ENCODE measurements around the gene CHN1. TPM values are rescaled to one million over a fixed set of nuclear protein-coding genes. Genes with fewer than 3 reads are reported as not detected.

The CHN1 gene
- total RNA-seq, 1 donor from 2014 or later, result 7.0 TPM

DNA sequence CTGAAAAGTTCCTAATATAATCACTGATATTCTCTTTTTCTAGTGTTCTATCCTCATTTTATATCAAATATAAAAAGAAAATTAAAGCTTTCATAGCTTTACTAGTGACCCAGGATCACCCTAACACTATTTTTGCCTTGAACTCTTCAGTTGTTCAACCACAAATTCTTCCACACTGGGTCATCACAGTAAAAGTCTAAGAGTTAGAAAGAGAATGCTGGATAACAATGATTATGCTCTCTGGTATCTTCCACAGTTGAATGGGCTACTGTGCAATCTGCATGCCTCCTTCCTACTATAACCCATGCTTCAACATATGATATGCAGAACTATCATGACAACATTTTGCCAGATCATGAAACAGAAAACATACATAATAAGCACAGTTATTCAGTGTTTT, 32.3 kb downstream of the CHN1 start:
- no peak for DNase-seq (ENCODE audit: low spot score)

DNA sequence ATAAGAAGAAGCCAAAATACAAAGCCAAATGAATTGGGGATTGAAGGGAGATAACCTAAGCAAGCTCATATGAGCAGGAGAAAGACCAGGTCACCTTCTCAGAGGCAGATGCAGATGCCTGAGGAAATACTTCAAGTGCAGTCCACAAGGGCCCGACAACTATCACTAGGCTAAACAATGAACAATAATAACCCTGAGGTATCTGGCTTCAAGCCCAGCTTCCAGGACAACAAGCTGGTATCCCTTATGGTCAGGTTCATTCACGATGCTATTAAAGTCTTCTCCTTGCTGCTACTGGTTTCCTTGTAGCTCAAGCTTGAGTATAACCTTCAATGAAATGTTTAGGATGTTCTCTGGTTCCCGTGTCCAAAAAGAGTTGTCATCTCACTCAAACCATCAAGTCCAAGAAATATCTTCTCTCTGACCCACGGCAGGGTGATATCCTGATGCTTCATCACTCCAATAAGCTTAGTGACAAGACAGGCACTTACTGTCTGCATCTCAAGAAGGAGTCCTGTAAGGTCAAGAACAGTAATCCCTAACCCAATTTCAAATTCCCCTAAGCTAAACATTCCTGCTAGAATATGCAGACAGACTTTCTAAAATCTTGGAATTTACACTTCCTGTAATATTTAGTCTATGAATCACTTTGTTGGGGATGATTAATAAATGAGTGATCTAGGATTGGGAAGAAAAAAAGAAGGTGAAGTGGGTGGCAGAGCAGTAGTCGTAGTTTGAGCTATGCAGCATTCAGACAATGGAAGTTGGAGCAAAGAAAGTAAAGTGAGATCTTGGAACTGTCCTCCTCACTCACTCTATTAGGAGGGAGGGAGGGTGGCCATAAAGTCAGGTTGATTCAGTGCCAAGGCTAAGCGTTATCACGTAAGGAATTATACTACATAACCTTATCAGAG, 33.1 kb downstream of the CHN1 start:
- no peak for DNase-seq (ENCODE audit: low spot score)

GRCh38 chr2:174970092-174970491, 35.1 kb downstream of the CHN1 start:
- no peak for DNase-seq (ENCODE audit: low spot score)

- DNase-seq (ENCODE audit: low spot score), result no peak
These were observed 36.0 kb downstream of the CHN1 start for GRCh38 chr2:174969091-174969734.

- no peak for DNase-seq (ENCODE audit: low spot score)
These were observed 37.4 kb downstream of the CHN1 start for GRCh38 chr2:174967691-174968260.

DNA sequence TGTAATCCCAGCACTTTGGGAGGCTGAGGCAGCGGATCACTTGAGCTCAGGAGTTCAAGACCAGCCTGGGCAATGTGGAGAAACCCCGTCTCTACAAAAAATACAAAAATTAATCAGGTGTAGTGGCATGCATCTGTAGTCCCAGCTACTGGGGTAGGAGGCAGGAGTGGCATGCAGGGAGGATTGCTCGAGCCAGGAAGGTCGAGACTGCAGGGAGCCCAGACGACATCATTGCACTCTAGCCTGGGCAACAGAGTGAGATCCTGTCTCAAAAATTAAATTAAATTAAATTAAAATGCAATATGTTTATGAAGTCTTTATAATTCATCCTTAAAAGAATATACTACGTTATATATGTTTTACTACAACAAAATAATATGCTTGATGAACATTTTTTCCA, 38.1 kb downstream of the CHN1 start:
- no peak for DNase-seq (ENCODE audit: low spot score)

- DNase-seq (ENCODE audit: low spot score), result no peak
These were observed 39.0 kb downstream of the CHN1 start for GRCh38 chr2:174965992-174966744.

GRCh38 chr2:174965551-174965950, 39.6 kb downstream of the CHN1 start:
- DNase-seq (ENCODE audit: low spot score), result no peak

GRCh38 chr2:174964404-174964803, 40.8 kb downstream of the CHN1 start:
- no peak for DNase-seq (ENCODE audit: low spot score)

- no peak for DNase-seq (ENCODE audit: low spot score)
These were observed 41.5 kb downstream of the CHN1 start for GRCh38 chr2:174963437-174964400.

DNA sequence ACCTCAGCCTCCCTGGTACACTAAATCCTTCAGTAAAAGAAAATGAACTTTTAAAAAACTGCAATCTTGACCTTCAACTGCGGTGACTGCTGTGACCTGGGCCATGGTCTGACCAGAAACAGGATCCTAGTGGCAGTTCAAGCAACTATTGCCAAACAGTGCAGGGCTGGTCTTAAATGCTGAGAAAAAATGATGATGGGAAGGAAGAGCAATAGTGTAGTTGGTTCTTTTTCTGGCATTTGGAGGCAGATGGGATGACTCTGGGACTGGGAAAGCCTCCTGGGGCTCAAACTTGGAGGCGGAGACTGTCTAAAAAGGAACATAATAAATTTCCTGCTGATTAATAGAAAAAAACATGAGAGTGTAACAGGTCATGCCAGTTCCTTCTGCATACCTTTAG, 45.4 kb downstream of the CHN1 start:
- DNase-seq (ENCODE audit: low spot score), result no peak

GRCh38 chr2:174957050-174957449, 48.1 kb downstream of the CHN1 start:
- DNase-seq (ENCODE audit: low spot score), result no peak

DNA sequence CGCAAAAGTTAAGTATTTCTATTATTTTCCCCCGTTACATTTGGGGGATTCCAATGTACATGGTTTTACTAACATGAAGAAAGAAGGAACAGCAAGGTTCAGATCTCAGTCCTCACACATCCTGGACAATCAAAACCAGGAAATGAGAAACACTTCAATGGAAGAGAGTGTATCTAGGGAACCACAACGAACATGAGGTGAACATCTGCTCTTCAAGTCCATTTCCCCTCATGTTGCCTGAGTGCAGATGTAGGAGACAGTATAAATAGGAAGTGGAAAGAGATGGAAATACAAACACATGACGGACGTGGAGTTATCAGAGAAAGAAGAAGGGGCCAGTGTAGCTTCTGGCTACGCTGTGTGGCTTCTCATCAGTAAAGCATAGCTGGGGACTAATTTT, 52.6 kb downstream of the CHN1 start:
- no peak for DNase-seq (ENCODE audit: low spot score)

GRCh38 chr2:174951745-174952144, 53.4 kb downstream of the CHN1 start:
- DNase-seq (ENCODE audit: low spot score), result no peak

DNA sequence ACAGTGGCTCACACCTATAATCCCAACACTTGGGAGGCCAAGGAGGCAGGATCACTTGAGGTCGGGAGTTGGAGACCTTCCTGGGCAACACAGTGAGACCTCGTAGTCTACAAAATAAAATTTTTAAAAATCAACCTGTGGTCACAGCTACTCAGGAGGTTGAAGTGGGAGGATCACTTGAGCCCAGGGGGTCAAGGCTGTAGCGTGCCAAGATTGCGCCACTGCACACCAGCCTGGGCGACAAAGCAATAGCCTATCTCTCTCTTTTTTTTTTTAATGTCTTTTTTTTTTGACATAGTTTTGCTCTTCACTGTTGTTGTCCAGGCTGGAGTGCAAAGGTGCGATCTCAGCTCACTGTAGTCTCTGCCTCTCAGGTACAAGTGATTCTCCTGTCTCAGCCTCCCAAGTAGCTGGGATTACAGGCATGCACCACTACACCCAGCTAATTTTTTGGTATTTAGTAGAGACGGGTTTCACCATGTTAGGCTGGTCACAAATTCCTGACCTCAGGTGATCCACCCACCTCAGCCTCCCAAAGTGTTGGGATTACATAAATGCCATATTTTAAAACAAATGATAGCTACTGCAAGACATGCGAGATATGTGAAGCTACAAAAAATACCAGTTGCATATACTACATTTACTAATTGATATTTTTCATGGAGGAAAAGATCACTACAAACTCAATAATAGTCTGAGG, 55.0 kb downstream of the CHN1 start:
- no peak for DNase-seq (ENCODE audit: low spot score)

DNA sequence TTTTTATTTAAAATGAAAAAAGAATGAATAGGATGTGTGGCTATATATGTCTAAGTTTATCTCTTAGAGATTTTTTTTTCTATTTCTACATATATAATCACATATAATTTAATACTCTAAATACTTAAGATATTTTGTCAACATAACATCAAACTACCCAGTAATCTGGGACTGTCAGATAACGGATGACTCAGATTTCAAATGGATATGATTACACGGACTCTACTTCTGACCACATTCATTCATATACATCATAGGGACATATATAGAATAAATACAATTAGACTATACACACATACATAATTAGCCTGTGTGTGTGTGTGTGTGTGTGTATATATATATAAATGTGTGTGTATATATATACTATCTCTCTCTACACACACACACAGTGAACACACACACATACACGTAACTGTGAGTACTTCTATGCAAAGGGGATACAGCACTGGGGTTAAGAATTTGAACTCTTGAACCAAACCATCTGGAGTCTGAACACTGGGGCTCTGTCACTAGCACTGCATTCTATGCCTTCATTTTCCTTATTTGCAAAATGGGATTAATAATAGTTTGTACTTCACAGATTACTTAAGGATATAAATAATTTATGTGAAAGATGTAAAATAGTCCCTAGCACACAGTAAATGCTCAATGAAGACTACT, 59.5 kb downstream of the CHN1 start:
- no peak for DNase-seq (ENCODE audit: low spot score)

- DNase-seq (ENCODE audit: low spot score), result no peak
These were observed 66.1 kb downstream of the CHN1 start for GRCh38 chr2:174939046-174939445.

GRCh38 chr2:174931724-174932123, 73.5 kb downstream of the CHN1 start:
- DNase-seq (ENCODE audit: low spot score), result no peak

DNA sequence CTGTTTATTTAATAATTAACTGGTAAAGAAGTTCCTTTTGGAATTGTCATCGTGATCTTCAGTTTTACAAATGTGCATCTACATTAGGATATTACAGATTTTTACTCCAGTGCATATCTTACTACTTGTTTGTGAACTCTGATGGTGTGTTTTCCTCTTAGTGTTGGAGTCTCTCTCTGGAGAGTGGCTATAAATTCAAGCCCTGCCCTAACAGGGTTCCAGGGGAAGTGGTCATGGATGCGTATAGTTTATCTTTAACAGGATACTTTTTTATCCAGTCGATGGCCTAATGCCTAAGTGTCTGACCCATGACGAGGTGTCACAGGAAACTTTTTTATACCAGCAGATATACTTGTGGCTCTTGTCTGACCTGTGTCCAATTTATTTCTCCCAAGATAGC, 75.4 kb downstream of the CHN1 start:
- DNase-seq (ENCODE audit: low spot score), result no peak
